ENCODE results near the gene SMCHD1. TPM values are rescaled to one million over a fixed set of nuclear protein-coding genes. Genes with fewer than 3 reads are reported as not detected.

The SMCHD1 gene
- total and polyA plus RNA-seq, 10 of the 15 experiments (the other 5 are each of a cell fraction or from before 2014, with no cell fraction given): 6.0 to 110 (median 48.0) TPM

- TF ChIP-seq ZNF592 (IDR thresholded peaks at IDR 0.05) (no peak), BCLAF1 (IDR thresholded peaks at IDR 0.05) (no peak), JUNB (IDR thresholded peaks at IDR 0.05) (no peak)
These were observed 49.2 kb upstream of the SMCHD1 start (continued) for GRCh38 chr18:2606335-2606734.

- FAIRE-seq (no peak), ATAC-seq (no peak), DNase-seq (ENCODE audit: low read depth, low spot score) (no peak)
- POLR2A ChIA-PET: no interaction called here
- CTCF ChIA-PET: no interaction called here
- Histone ChIP-seq H3K79me2 (ENCODE audit: control insufficient read depth, insufficient read depth, low read length) (no peaks in the 10 kb centered on the region), H3K27ac (ENCODE audit: control insufficient read depth, insufficient read depth) (no peak overlapping the region), H3K9ac (ENCODE audit: control insufficient read depth, insufficient read depth, low read length) (no peak overlapping the region), H3K4me1 (ENCODE audit: control insufficient read depth, insufficient read depth, low read length) (no peaks in the 10 kb centered on the region), H3K4me3 (no peak overlapping the region), H3K27me3 (replicated peaks in 1 of 2; ENCODE audit: control insufficient read depth in 2 of 2, insufficient read depth in 2 of 2, low read length in 1 of 2) (no peaks in the 10 kb centered on the region), H3K4me2 (ENCODE audit: control insufficient read depth, insufficient read depth) (no peak overlapping the region), H3K9me3 (replicated peaks; ENCODE audit: control insufficient read depth, insufficient read depth, low read length) (no peaks in the 10 kb centered on the region), H4K20me1 (ENCODE audit: control insufficient read depth, insufficient read depth) (no peaks in the 10 kb centered on the region), H3K36me3 (ENCODE audit: control insufficient read depth in 2 of 2, insufficient read depth in 2 of 2, low read length in 1 of 2) (peaks cover 0 to 29% of the 10 kb centered on the region in 2 experiments; a peak in 2 of 4 replicates), H2AFZ (ENCODE audit: control insufficient read depth, low read depth, low read length) (no peak overlapping the region)
- SMC1A ChIA-PET (ENCODE audit: uncharacterized antibody, unreplicated experiment): no interaction called here
- 97% methylated on average over 2 of the region's 2 CpGs for WGBS (ENCODE audit: insufficient coverage, insufficient replicate concordance, low lambda C conversion rate, missing lambda C conversion rate)
- intact Hi-C loops (cut with micrococcal nuclease; ENCODE audit: unreplicated experiment) (no loop called here), in situ Hi-C loops (cut with MboI) (no loop called here)
- no peak for TF ChIP-seq USF1 (IDR thresholded peaks at IDR 0.05; ENCODE audit: borderline replicate concordance, extremely low read length, insufficient read depth, low read depth, low read length)
- no peak for TF ChIP-seq LARP7 (IDR thresholded peaks at IDR 0.05)
- TF ChIP-seq NFXL1 (IDR thresholded peaks at IDR 0.05; ENCODE audit: borderline replicate concordance): no peak
- TF ChIP-seq NBN (IDR thresholded peaks at IDR 0.05): no peak
- no peak for TF ChIP-seq EZH2 (IDR thresholded peaks at IDR 0.05; ENCODE audit: borderline replicate concordance, control insufficient read depth, low read depth, low read length)
- no peak for TF ChIP-seq ZNF24 (IDR thresholded peaks at IDR 0.05)
- TF ChIP-seq NR2C2 (IDR thresholded peaks at IDR 0.05; ENCODE audit: borderline replicate concordance, control insufficient read depth, insufficient read length, low read depth): no peak
- no peak for TF ChIP-seq EED (IDR thresholded peaks at IDR 0.05; ENCODE audit: low read depth)
- no peak for TF ChIP-seq SUPT20H (IDR thresholded peaks at IDR 0.05; ENCODE audit: borderline replicate concordance, control insufficient read depth, low read depth, low read length)
- no peak for TF ChIP-seq E2F4 (IDR thresholded peaks at IDR 0.05; ENCODE audit: low read depth, low read length)
- BruUV-seq (replicated peaks): no TSS peak
- RAD21 ChIA-PET (ENCODE audit: unreplicated experiment): interaction anchor here (1.0 kb wide), 1 partner anchor 28 kb away, joined by 3 read pairs; no protein-coding TSS in a partner anchor
These were observed 45.9 kb upstream of the SMCHD1 start for GRCh38 chr18:2609604-2610003.
